Measurements from ENCODE around the gene LRMDA.

- TF ChIP-seq CTCF (IDR thresholded peaks at IDR 0.05), result no peak
- no peak for TF ChIP-seq POLR2AphosphoS5 (IDR thresholded peaks at IDR 0.05)
- TF ChIP-seq POLR2A (IDR thresholded peaks at IDR 0.05), result no peak
Observed at GRCh38 chr10:76009531-76009930, 578.1 kb downstream of the LRMDA start.
